Body of pancreas (tissue), 4 donors: ENCODE data around the gene OXCT1. TPM values are rescaled to one million over a fixed set of nuclear protein-coding genes. Genes with fewer than 3 reads are reported as not detected.

Source experiments
- ATAC-seq: fragments of 150-250 bp; one replicate; pipeline ENCODE4 v1.9.1; 2016
- DNase-seq, 4 donors: peaks; one replicate each; pipeline ENCODE4 v3.0.0-alpha.2; 2019
- H3K27ac ChIP-seq, 4 donors: fragments of 200-600 bp; sonication (generic); 1 replicate in 3 of 4; 2 replicates in 1 of 4; pipeline versions ENCODE4 v1.5.1 to v1.6.1; 2016 to 2019; ENCODE audit warnings: mild to moderate bottlenecking in 1 of 4, mixed read lengths in 1 of 4, moderate library complexity in 1 of 4
- H3K27me3 ChIP-seq, 2 donors: fragments of 200-600 bp; sonication (generic); one replicate each; pipeline ENCODE4 v1.6.0; 2016; ENCODE audit warnings: mild to moderate bottlenecking in 1 of 2
- H3K36me3 ChIP-seq, 2 donors: fragments of 200-600 bp; sonication (generic); replicated peaks in 1 of 2; 2 replicates each; pipeline ENCODE4 v1.5.1; 2016; ENCODE audit warnings: low read depth in 2 of 2; ENCODE audit not compliant: insufficient read depth in 1 of 2
- H3K4me1 ChIP-seq: fragments of 200-600 bp; sonication (generic); one replicate; pipeline ENCODE4 v1.6.0; 2016
- H3K4me3 ChIP-seq, 2 donors: fragments of 200-600 bp; sonication (generic); 1 replicate in 1 of 2; 2 replicates in 1 of 2; pipeline ENCODE4 v1.5.1; 2016 to 2019
- H3K9me3 ChIP-seq, 3 donors: fragments of 200-600 bp; sonication (generic); 1 replicate in 2 of 3; 2 replicates in 1 of 3; pipeline ENCODE4 v1.5.1; 2016
- POLR2A ChIP-seq, 3 donors: fragments of 450-650 bp; IDR thresholded peaks; one replicate each; pipeline ENCODE4 v1.6.1; 2016; ENCODE audit warnings: antibody characterized with exemption in 3 of 3, mild to moderate bottlenecking in 2 of 3
- WGBS, 2 donors: methylation state at CpG; one replicate each; pipeline ENCODE4 v1.1.5; 2017; 5-methylcytosine and 5-hydroxymethylcytosine counted together
- intact Hi-C: fragments of 100-400 bp; cut with DNase I; formaldehyde crosslinking; loops from one replicate; pipeline ENCODE4 v1.15.1; 2023
- total RNA-seq, 2 donors: library from RNA; depleted of rRNA; stranded (reverse); fragments of >200 nt; gene quantifications; one replicate each; pipeline ENCODE4 v1.1.0, GENCODE V29; 2016
- TF ChIP-seq, protein P1 (sequence below), 7 experiments: fragments of 450-650 bp in 4 of 7; fragments of 200-600 bp in 3 of 7; sonication (generic) in 3 of 7; IDR thresholded peaks; one replicate each; pipeline ENCODE4 v1.5.1; 2016 to 2019; ENCODE audit warnings: antibody characterized with exemption in 7 of 7

The OXCT1 gene
- total RNA-seq, 2 donors from 2014 or later: 3.9 to 7.9 TPM

DNA sequence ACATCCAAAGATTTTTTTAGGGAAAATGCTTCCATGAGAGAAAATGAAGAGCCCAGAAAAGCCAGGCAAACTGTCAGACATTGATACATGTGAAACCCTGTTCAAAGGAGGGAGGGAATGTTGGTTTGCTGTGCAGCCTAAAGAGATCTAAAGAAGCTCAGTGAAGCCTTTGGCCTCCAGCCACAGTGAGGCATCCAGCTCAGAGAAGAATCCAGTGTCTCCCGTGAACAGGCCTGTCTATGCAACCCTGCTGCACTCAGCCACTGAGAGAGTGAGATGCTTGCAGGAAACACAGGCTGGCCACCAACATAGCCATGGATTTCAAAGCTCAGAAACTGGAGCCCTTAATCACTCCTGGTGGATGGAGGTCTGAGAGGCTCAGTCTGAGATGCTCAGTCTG is 188.4 kb downstream of the OXCT1 start:
- no peak for TF ChIP-seq POLR2A (IDR thresholded peaks at IDR 0.05)
- TF ChIP-seq, protein P1, sequence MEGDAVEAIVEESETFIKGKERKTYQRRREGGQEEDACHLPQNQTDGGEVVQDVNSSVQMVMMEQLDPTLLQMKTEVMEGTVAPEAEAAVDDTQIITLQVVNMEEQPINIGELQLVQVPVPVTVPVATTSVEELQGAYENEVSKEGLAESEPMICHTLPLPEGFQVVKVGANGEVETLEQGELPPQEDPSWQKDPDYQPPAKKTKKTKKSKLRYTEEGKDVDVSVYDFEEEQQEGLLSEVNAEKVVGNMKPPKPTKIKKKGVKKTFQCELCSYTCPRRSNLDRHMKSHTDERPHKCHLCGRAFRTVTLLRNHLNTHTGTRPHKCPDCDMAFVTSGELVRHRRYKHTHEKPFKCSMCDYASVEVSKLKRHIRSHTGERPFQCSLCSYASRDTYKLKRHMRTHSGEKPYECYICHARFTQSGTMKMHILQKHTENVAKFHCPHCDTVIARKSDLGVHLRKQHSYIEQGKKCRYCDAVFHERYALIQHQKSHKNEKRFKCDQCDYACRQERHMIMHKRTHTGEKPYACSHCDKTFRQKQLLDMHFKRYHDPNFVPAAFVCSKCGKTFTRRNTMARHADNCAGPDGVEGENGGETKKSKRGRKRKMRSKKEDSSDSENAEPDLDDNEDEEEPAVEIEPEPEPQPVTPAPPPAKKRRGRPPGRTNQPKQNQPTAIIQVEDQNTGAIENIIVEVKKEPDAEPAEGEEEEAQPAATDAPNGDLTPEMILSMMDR (IDR thresholded peaks at IDR 0.05): no peak
- DNase-seq: no peak
- Histone ChIP-seq H3K27me3 (no peaks in the 10 kb centered on the region), H3K4me1 (no peaks in the 10 kb centered on the region), H3K36me3 (no peaks in the 10 kb centered on the region), H3K27ac (no peak overlapping the region), H3K4me3 (no peak overlapping the region), H3K9me3 (no peaks in the 10 kb centered on the region)
- WGBS, 2 donors: 39 to 40% methylated on average over 1 of the region's 1 CpG
- intact Hi-C loops: no loop called here
- no peak for ATAC-seq

Other genes with a start within 250 kb of the OXCT1 start
- 1 to 10 TPM; 8.8 to 9.9 TPM for gene RIMOC1, start 33.9 kb upstream of the OXCT1 start, total RNA-seq
- 10 to 100 TPM; 11.2 to 14.3 TPM for gene FBXO4, start 54.9 kb upstream of the OXCT1 start, total RNA-seq